ENCODE data around the gene SOX6.

GRCh38 chr11:16001044-16001568, 355.2 kb downstream of the SOX6 start:
- TF ChIP-seq CTCF (IDR thresholded peaks at IDR 0.05; ENCODE audit: low read length) (no peak), EZH2 (IDR thresholded peaks at IDR 0.05; ENCODE audit: borderline replicate concordance, low read length) (no peak)
